Measurements from ENCODE around the gene SKAP2.

GRCh38 chr7:26777385-26777784, 87.0 kb downstream of the SKAP2 start:
- TF ChIP-seq EP300 (IDR thresholded peaks at IDR 0.05; ENCODE audit: borderline replicate concordance in 1 of 2, control insufficient read depth in 1 of 2, low read depth in 2 of 2, low read length in 2 of 2): no peak
- TF ChIP-seq CTCF (IDR thresholded peaks at IDR 0.05 in 2 of 3, conservative IDR thresholded peaks at IDR 0.05 in 1 of 3; ENCODE audit: control insufficient read depth in 2 of 3, extremely low read depth in 1 of 3, insufficient read depth in 1 of 3, low read depth in 3 of 3, low read length in 3 of 3): no peak
- no peak for TF ChIP-seq FOXM1 (IDR thresholded peaks at IDR 0.05; ENCODE audit: low read depth, low read length)

All from GM12878 (cell line).